ENCODE data around the gene PPP6R3. TPM values are rescaled to one million over a fixed set of nuclear protein-coding genes. Genes with fewer than 3 reads are reported as not detected.

The PPP6R3 gene
- total RNA-seq, 1 experiment from 2014 or later, result 138 TPM

DNA sequence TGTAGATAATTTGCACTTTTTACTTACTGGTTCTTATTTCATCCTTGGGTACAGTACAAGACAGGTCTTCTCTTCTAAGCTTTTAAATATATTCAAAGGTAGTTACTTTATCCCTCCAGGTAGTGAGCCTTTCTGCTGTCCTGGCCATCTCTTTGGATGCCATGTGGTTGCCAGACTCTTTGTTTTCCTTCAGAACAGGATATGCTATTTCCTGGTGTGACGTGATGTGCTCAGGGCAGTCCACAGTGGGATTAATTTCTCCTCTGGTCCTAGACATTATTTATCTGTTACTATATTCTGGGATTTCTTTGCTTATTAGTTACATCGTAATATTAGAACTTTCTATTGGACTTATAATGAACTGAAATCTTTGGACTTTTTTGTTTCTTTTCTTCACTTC lies 63.7 kb downstream of the PPP6R3 start:
- no peak overlapping the region for H3K18ac ChIP-seq (ENCODE audit: insufficient read length, low read depth, low read length)
- H3K27ac ChIP-seq (ENCODE audit: insufficient read length, low read depth, low read length), result no peak overlapping the region
- H3K4me1 ChIP-seq (ENCODE audit: insufficient read depth, low read length), result 0 out of 2 replicates have a peak, but pooled peaks cover 9% of the 10 kb centered on the region
- no peak for DNase-seq
- no peak overlapping the region for H2AK5ac ChIP-seq (ENCODE audit: insufficient read length, low read length)
- H3K4me3 Mint-ChIP-seq, result no peak overlapping the region
- H4K8ac ChIP-seq (replicated peaks; ENCODE audit: insufficient read length, low read depth, low read length), result no peak overlapping the region
- no peak overlapping the region for H2BK120ac ChIP-seq (ENCODE audit: low read depth, low read length, poor library complexity, severe bottlenecking)
- no CpG with 5 or more reads among the region's 2 CpGs for WGBS (ENCODE audit: extremely low coverage, insufficient read length, low lambda C conversion rate)
- H3K27ac Mint-ChIP-seq, result peak overlapping the region in 2 of 3 experiments; percentile 3 to 17; a peak in 1 of 7 replicates
- H3K9ac ChIP-seq (ENCODE audit: extremely low read depth, insufficient read length, low read length), result no peak overlapping the region
- peaks cover 14% of the 10 kb centered on the region for H3K79me1 ChIP-seq (ENCODE audit: insufficient read depth, low read depth, low read length, poor library complexity, severe bottlenecking)
- H3K79me2 ChIP-seq (ENCODE audit: insufficient read depth, low read length), result peaks cover 4% of the 10 kb centered on the region; the same call in 1 of the 2 replicates
- no peak overlapping the region for H4K5ac ChIP-seq (ENCODE audit: insufficient read length, low read depth, low read length)
- H3K56ac ChIP-seq (ENCODE audit: insufficient read length, low read depth, low read length), result no peak overlapping the region
- H3K4me1 Mint-ChIP-seq, result peaks cover 4 to 8% of the 10 kb centered on the region in 2 experiments
- H2BK20ac ChIP-seq (ENCODE audit: low read depth, low read length, poor library complexity, severe bottlenecking), result no peak overlapping the region
- H3K9me3 ChIP-seq (ENCODE audit: control insufficient read depth, low read depth, low read length), result no peaks in the 10 kb centered on the region
- H3K14ac ChIP-seq (ENCODE audit: insufficient read depth, low read length), result no peak overlapping the region
- no peak overlapping the region for H2BK12ac ChIP-seq (ENCODE audit: insufficient read length, low read depth, low read length)
- H3K9me3 Mint-ChIP-seq, result no peaks in the 10 kb centered on the region
- H2BK5ac ChIP-seq (ENCODE audit: insufficient read length, low read length), result no peak overlapping the region
- H3K36me3 Mint-ChIP-seq (ENCODE audit: insufficient read depth in 1 of 3, low read depth in 3 of 3), result peaks cover 26 to 89% (median 80%) of the 10 kb centered on the region in 3 experiments; a peak in 6 of 7 replicates
- TF ChIP-seq, protein P1, sequence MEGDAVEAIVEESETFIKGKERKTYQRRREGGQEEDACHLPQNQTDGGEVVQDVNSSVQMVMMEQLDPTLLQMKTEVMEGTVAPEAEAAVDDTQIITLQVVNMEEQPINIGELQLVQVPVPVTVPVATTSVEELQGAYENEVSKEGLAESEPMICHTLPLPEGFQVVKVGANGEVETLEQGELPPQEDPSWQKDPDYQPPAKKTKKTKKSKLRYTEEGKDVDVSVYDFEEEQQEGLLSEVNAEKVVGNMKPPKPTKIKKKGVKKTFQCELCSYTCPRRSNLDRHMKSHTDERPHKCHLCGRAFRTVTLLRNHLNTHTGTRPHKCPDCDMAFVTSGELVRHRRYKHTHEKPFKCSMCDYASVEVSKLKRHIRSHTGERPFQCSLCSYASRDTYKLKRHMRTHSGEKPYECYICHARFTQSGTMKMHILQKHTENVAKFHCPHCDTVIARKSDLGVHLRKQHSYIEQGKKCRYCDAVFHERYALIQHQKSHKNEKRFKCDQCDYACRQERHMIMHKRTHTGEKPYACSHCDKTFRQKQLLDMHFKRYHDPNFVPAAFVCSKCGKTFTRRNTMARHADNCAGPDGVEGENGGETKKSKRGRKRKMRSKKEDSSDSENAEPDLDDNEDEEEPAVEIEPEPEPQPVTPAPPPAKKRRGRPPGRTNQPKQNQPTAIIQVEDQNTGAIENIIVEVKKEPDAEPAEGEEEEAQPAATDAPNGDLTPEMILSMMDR (conservative IDR thresholded peaks at IDR 0.05), result no peak
- no peaks in the 10 kb centered on the region for H3K27me3 ChIP-seq (ENCODE audit: insufficient read depth, low read length)
- no peak overlapping the region for H3T11ph ChIP-seq (ENCODE audit: low read length)
- no peak overlapping the region for H2AFZ ChIP-seq (ENCODE audit: low read length)
- H3K4me2 ChIP-seq (ENCODE audit: insufficient read depth, insufficient read length, low read length), result no peak overlapping the region
- H3K4ac ChIP-seq (ENCODE audit: low read depth, low read length), result no peak overlapping the region
- no peaks in the 10 kb centered on the region for H4K20me1 ChIP-seq (ENCODE audit: control insufficient read depth, insufficient read depth, insufficient read length)
- no peak overlapping the region for H3K23ac ChIP-seq (ENCODE audit: insufficient read length, low read depth, low read length)
- no peaks in the 10 kb centered on the region for H3K23me2 ChIP-seq (ENCODE audit: insufficient read length, low read depth, low read length, poor library complexity, severe bottlenecking)
- no peak overlapping the region for H2BK15ac ChIP-seq (ENCODE audit: low read depth, low read length)
- H4K91ac ChIP-seq (ENCODE audit: insufficient read length, low read depth, low read length), result no peak overlapping the region
- H3K27me3 Mint-ChIP-seq (ENCODE audit: low read depth), result no peaks in the 10 kb centered on the region

Measured in H9 (cell line).